SU-DHL-6 (cell line): ENCODE results near the gene IL20.

ENCODE experiments used
- H2AFZ ChIP-seq: fragments of 200-600 bp; sonication (generic); 2 replicates; pipeline ENCODE4 v1.6.1; 2014; ENCODE audit warnings: low read depth, mild to moderate bottlenecking, moderate library complexity, mixed read lengths, antibody characterized with exemption, low read length; ENCODE audit not compliant: severe bottlenecking
- H3F3A ChIP-seq: fragments of 200-600 bp; shearing (Covaris generic); 2 replicates; pipeline ENCODE4 v1.6.0; 2016; ENCODE audit warnings: antibody characterized with exemption, mild to moderate bottlenecking; ENCODE audit not compliant: insufficient read depth
- H3K27ac ChIP-seq: fragments of 200-600 bp; sonication (generic); 2 replicates; pipeline ENCODE4 v1.5.1; 2016; ENCODE audit warnings: low read depth, mild to moderate bottlenecking, low read length, moderate library complexity, mixed read lengths
- H3K27me3 ChIP-seq: fragments of 200-600 bp; sonication (generic), shearing (Covaris generic); 2 replicates; pipeline ENCODE4 v1.6.0; 2014; ENCODE audit warnings: mild to moderate bottlenecking, low read length
- H3K36me3 ChIP-seq: fragments of 200-600 bp; sonication (generic); 2 replicates; pipeline ENCODE4 v1.6.1; 2014; ENCODE audit warnings: mild to moderate bottlenecking, low read length, mixed read lengths
- H3K4me2 ChIP-seq: fragments of 300-600, 200-600 bp; shearing (Covaris generic), sonication (generic); 2 replicates; pipeline ENCODE4 v1.6.0; 2014; ENCODE audit warnings: low read length, low read depth, mild to moderate bottlenecking; ENCODE audit not compliant: poor library complexity, severe bottlenecking
- H3K4me3 ChIP-seq: fragments of 200-600 bp; sonication (generic); 2 replicates; pipeline ENCODE4 v1.5.1; 2014; ENCODE audit warnings: antibody characterized with exemption, low read length, mild to moderate bottlenecking, mixed read lengths; ENCODE audit not compliant: insufficient read depth, poor library complexity, severe bottlenecking
- H3K79me2 ChIP-seq: fragments of 200-600 bp; sonication (generic); 2 replicates; pipeline ENCODE4 v1.6.1; 2014; ENCODE audit warnings: mild to moderate bottlenecking, low read length, moderate library complexity; ENCODE audit not compliant: insufficient read depth
- H3K9ac ChIP-seq: fragments of 200-600 bp; sonication (generic); 2 replicates; pipeline ENCODE4 v1.7.0; 2014; ENCODE audit warnings: mild to moderate bottlenecking, low read length
- H3K9me2 ChIP-seq: fragments of 200-600 bp; sonication (generic); replicated peaks from 2 replicates; pipeline ENCODE4 v1.6.1; 2014; ENCODE audit warnings: low read length; ENCODE audit not compliant: insufficient read depth
- H3K9me3 ChIP-seq: fragments of 200-600 bp; sonication (generic); 2 replicates; pipeline ENCODE4 v1.6.1; 2014; ENCODE audit warnings: low read length, mixed read lengths; ENCODE audit not compliant: insufficient read depth
- H4K20me1 ChIP-seq: fragments of 200-600 bp; sonication (generic); 2 replicates; pipeline ENCODE4 v1.6.1; 2014; ENCODE audit warnings: low read depth, mild to moderate bottlenecking, antibody characterized with exemption, low read length, moderate library complexity, mixed read lengths
- EZH2phosphoT487 ChIP-seq: fragments of 200-600 bp; sonication (generic), shearing (Covaris generic); conservative IDR thresholded peaks from 2 replicates; pipeline ENCODE4 v1.6.1; 2018; ENCODE audit warnings: mild to moderate bottlenecking, antibody characterized with exemption, low read length, moderate library complexity, mixed read lengths
- TF ChIP-seq, protein P1 (sequence below): fragments of 200-600 bp; sonication (generic); IDR thresholded peaks from one replicate; pipeline ENCODE4 v1.5.1; 2017; ENCODE audit warnings: antibody characterized with exemption, mild to moderate bottlenecking, low read length, moderate library complexity; ENCODE audit not compliant: insufficient read depth, poor library complexity, severe bottlenecking

IL20 gene

DNA sequence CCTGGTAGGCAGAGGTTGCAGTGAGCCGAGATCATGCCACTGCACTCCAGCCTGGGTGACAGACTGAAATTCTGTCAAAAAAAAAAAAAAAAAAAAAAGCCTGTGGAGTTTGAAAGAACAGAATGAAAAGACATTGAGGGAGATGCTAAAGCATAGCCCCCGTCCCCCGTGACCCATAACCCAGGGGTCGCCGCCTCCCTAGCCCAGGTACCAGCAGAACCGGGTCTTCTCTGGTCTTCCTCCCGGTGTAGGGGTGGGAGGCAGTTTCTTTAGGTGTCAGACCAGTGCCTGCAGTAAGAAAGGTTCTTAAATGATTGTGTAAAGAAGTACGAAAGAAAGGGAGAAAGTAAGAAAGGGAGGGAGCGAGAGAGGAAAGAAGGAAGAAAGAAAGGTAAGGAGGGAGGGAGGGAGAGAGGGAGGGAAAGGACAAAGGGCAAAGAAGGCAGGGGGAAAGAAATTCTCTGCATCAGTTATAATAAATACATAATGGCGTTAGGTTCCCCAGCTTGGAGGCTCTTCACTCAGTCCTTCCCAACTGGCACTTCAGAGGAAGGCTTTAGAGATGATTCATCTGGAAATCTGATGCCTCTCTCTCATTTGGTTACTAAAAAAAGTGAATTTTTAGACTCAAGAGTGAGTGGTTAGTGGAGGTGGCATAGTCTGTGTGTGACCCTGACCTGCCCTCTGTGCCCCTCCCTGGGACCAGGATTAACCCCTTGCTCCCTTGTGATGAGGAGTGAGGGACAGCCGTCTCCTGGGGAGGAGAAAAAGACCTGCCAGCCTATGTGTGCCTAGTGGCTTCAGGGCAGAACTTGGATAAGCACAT, 32.9 kb downstream of the IL20 start:
- H2AFZ ChIP-seq: no peak overlapping the region
- no peak overlapping the region for H3K9ac ChIP-seq
- H3K27me3 ChIP-seq: no peaks in the 10 kb centered on the region
- no peaks in the 10 kb centered on the region for H3K9me3 ChIP-seq
- no peaks in the 10 kb centered on the region for H3K9me2 ChIP-seq
- no peaks in the 10 kb centered on the region for H3F3A ChIP-seq
- H3K27ac ChIP-seq: no peak overlapping the region
- H3K4me3 ChIP-seq: no peak overlapping the region
- no peaks in the 10 kb centered on the region for H3K36me3 ChIP-seq
- no peaks in the 10 kb centered on the region for H3K79me2 ChIP-seq
- no peaks in the 10 kb centered on the region for H4K20me1 ChIP-seq
- H3K4me2 ChIP-seq: no peak overlapping the region
- TF ChIP-seq, protein P1, sequence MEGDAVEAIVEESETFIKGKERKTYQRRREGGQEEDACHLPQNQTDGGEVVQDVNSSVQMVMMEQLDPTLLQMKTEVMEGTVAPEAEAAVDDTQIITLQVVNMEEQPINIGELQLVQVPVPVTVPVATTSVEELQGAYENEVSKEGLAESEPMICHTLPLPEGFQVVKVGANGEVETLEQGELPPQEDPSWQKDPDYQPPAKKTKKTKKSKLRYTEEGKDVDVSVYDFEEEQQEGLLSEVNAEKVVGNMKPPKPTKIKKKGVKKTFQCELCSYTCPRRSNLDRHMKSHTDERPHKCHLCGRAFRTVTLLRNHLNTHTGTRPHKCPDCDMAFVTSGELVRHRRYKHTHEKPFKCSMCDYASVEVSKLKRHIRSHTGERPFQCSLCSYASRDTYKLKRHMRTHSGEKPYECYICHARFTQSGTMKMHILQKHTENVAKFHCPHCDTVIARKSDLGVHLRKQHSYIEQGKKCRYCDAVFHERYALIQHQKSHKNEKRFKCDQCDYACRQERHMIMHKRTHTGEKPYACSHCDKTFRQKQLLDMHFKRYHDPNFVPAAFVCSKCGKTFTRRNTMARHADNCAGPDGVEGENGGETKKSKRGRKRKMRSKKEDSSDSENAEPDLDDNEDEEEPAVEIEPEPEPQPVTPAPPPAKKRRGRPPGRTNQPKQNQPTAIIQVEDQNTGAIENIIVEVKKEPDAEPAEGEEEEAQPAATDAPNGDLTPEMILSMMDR: no peak

DNA sequence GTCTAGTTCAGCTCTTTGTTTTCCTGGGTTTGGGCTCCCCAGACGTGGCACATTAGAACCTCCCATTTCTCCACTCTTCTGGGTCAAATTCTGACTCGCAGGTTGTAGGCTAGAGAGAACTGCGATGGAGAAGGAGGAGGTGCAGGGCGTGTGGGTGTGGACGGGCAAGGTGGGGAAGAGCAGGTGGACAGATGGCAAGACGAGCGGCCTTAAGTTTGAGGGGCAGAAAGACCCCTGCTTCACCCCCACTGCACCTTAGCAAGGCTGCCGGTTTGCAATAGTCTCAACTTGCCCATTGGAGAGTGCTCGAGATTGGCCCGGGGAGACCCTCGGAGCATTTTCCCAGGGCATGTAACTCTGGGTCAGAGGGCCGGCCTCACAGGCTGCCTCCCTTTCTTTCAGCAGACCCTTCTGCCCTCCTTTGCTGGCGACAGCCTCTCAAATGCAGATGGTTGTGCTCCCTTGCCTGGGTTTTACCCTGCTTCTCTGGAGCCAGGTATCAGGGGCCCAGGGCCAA, 33.5 kb downstream of the IL20 start:
- H2AFZ ChIP-seq: no peak overlapping the region
- H4K20me1 ChIP-seq: no peaks in the 10 kb centered on the region
- H3K9me3 ChIP-seq: no peaks in the 10 kb centered on the region
- H3F3A ChIP-seq: no peaks in the 10 kb centered on the region
- no peaks in the 10 kb centered on the region for H3K79me2 ChIP-seq
- H3K36me3 ChIP-seq: no peaks in the 10 kb centered on the region
- no peak overlapping the region for H3K9ac ChIP-seq
- no peak overlapping the region for H3K27ac ChIP-seq
- TF ChIP-seq, protein P1: no peak
- TF ChIP-seq EZH2phosphoT487: no peak
- H3K4me2 ChIP-seq: no peak overlapping the region
- H3K9me2 ChIP-seq: no peaks in the 10 kb centered on the region
- no peaks in the 10 kb centered on the region for H3K27me3 ChIP-seq
- H3K4me3 ChIP-seq: no peak overlapping the region

DNA sequence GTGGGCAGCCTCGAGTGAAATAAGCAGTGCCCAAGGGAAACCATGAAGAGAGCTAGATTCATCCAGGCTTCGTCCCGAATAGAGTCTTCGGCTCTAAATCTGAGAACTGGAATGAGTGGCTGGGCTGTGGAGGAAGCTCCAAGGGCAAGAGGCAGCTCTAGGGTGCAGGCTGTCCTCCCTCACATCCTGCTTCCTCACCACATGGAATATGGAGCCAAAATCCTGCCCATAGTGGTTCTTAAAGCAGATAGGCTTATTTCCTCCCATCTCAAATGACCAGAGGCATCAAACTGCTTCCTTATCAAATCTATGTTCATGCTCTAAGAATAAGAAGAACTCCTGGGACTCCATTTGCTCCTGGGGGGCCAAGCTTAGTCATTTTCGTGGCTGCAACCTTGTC, 34.3 kb downstream of the IL20 start:
- Histone ChIP-seq H3K9me3 (no peaks in the 10 kb centered on the region), H3K27ac (no peak overlapping the region)
- TF ChIP-seq EZH2phosphoT487: no peak
- TF ChIP-seq, protein P1: no peak

More for the DNA sequence above, 34.3 kb downstream of the IL20 start:
- H3K79me2 ChIP-seq: no peaks in the 10 kb centered on the region
- no peaks in the 10 kb centered on the region for H3K9me2 ChIP-seq
- no peaks in the 10 kb centered on the region for H4K20me1 ChIP-seq
- H2AFZ ChIP-seq: no peak overlapping the region
- H3F3A ChIP-seq: no peaks in the 10 kb centered on the region
- no peak overlapping the region for H3K4me2 ChIP-seq
- peaks cover 3% of the 10 kb centered on the region; the same call in 1 of the 2 replicates for H3K27me3 ChIP-seq
- no peaks in the 10 kb centered on the region for H3K36me3 ChIP-seq
- H3K9ac ChIP-seq: no peak overlapping the region
- H3K4me3 ChIP-seq: no peak overlapping the region
